Right forelimb (tissue), 1 donor: Measurements from ENCODE around the gene PDZK1IP1.
"Not testable (repeated sequence)": the region's sequence is repeated elsewhere in the genome, so short reads cannot be mapped to it uniquely, and the experiment has no call there.

ENCODE experiments used
- DNase-seq: peaks from one replicate; pipeline ENCODE4 v3.0.0-alpha.2; 2018

The PDZK1IP1 gene

GRCh38 chr1:47223921-47224675 lies 34.3 kb upstream of the PDZK1IP1 start:
- no peak for DNase-seq

GRCh38 chr1:47223174-47223920 lies 33.5 kb upstream of the PDZK1IP1 start:
- DNase-seq = no peak

DNA sequence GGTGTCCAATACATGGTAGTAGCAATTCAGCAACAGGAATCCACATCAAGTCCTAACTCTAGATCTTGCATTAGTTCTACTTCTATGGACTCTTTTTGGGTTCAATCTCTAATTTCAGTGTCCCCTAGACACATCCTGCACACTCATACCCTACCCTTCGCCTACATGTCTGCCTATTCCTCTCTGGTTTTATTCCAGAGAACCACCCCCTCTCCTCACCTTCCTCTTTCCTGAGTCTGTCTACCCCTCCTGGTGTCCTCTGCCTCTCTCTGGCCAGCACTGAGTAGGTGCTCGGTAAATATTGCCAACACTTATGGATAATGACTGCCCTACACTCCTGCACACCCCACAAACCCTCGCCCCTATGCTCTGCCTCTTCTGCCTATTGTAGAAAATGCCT lies 32.6 kb upstream of the PDZK1IP1 start:
- no peak for DNase-seq

DNA sequence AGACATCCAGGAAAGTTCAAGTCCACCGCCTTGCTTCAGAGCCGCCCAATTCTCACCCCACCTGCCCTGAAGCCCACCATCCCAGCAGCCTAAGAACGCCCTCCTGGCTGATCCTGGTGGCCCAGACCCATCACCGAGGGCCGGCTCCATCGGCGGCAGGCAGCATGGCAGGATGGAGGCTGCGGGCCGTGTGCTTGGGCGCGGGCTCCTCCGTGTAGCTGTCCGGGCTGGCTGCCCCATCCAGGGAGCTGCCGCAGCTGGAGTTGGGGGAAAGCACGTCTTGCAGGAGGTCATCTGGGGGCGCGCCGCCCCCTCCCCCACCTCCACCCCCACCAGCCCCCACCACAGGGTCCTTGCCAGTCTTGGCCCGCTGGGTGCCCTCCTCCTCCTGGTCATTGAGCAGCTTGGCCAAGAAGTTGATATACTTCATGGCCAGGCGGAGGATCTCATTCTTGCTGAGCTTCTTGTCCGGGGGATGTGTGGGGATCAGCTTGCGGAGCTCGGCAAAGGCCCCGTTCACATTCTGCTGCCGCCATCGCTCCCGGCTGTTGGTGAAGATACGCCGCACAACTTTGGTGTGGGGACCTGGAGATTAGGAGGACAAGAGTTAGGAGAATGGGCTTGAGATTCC lies 29.9 kb upstream of the PDZK1IP1 start:
- DNase-seq = no peak

GRCh38 chr1:47219001-47219400 lies 29.2 kb upstream of the PDZK1IP1 start:
- DNase-seq = no peak

GRCh38 chr1:47216278-47217059 lies 26.6 kb upstream of the PDZK1IP1 start:
- no peak for DNase-seq

GRCh38 chr1:47215713-47216112 lies 25.9 kb upstream of the PDZK1IP1 start:
- DNase-seq = no peak

DNA sequence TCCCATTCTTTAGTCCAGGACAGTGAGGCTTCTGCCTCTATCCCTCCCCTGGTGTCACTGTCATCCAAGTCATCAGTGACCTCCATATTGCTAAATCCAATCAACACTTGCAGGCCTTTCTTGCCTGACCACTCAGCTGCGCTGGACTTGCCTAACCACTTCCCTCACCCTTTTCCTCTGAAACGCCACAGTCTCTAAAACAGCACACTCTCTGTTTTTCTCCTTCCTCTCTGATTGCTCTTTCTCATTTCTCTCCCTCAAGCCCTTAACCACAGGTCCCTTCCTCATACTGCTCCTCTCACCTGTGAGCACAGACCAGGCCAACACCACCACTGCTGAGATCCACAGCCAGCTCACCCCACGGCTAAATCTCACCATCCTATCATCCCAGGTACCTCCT lies 24.7 kb upstream of the PDZK1IP1 start:
- DNase-seq = no peak

DNA sequence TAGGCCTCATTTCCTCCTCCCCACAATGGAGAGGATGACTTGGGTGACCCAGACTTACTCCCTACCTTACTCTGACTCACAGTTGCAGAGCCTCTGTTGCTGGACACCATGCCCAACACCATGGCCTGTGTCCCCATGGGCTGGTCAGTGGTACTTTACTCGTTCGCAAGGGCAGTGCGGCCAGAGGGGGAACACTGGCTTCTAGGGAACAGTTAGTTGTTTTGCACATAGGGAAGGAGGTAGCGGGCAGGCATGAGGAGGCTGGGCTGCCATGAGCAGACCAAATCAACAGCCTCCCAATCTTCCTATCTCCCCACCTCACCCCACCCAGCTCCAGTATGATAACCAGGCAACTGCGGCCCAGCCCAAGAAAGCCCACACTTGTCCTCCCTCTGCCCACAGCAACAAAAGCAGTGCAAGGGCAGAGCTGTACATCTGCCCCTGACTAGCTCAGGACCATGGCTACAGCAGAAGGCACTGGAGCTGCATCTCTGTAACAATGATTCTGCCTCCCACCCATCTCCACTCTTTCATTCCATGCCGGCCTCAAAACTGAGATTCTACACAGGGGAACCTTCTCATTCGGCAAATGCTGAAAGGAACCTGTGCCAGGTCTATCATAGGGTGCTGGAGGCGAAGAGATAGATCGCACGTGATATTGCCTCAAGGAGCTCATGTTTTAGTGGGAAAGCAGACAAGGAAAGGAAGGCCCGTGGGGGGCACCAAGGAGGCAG lies 23.6 kb upstream of the PDZK1IP1 start:
- no peak for DNase-seq

DNA sequence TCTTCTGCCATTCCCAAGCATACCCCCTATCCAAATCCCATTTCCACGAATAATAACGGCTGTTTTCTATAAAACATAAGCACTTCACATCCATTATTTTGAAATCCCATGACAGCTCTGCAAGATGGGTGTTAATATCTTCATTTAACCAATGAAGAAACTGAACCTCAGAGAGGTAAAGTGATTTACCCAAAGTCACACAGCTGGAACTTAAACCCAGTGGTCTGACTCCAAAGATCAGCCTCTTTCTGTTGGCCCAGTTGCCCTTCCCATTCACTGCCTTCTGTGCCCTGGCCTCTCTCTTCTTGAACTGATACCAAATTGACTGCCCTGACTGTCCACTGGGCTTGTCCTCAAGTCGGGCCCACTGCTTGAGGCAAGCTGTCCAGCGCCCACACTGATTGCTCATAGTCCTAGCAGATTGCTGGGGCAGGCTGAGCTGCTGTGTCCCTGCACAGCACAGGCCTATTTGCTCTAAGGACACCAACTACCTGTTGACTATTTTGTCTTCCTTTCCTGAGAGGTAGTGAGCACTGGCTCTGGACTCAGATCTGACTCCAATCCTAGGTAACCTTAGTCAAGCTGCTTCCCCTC lies 22.9 kb upstream of the PDZK1IP1 start:
- DNase-seq = no peak

GRCh38 chr1:47211796-47212269 lies 22.0 kb upstream of the PDZK1IP1 start:
- DNase-seq = no peak

- DNase-seq = no peak
These were observed 20.8 kb upstream of the PDZK1IP1 start for GRCh38 chr1:47210666-47211065.

DNA sequence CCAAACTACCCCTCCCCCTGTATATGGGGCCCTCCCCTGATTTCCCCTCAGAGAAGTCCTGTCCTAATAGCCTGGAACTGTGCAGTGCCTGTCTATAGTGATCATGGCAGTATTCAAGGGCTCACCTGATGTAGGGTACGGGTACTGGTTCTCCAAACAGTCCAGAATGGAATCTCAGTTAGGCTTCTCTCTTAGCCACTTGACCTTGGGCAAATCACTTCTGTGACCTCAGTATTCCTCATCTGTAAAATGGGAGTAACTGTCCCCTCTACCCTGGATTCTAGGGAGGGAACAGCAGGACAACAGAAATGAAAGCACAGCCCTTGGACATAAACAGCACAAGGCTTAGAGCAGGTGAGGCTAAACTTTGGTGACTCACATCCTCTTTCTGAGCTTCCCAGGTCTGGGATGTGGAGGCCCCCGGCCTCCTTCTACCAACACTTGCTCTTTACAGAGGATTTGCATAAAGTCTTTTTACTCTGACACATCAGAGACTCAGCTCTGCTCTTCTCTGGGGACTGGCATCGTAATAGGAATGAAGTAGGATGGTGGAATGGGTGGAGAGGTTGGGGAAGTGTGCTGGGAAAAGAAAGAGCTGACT lies 20.0 kb upstream of the PDZK1IP1 start:
- no peak for DNase-seq

- no peak for DNase-seq
These were observed 19.3 kb upstream of the PDZK1IP1 start for GRCh38 chr1:47209091-47209490.

DNA sequence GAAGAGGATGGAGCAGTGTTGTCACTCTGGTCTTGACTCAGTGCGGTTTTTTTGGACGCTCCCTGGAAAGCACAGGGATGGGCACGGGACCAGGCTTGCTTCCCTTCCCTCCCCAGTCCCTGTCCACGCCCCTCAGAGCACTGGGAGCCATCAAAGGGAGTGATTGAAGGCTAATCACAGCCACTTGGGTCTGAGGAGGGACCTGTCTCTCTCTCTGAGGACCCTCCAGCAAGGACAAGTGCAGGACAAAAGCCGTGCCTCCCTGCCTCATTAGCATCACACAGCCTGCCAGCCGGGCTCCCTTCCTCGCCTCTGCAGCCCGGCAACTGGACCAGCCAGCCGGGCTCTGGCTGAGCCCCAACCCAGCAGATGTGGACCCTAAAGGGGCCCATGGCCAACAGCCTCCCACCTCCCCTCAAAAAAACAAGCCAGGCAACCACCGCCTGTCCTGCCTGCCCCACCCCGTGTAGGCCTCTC lies 18.6 kb upstream of the PDZK1IP1 start:
- no peak for DNase-seq

DNA sequence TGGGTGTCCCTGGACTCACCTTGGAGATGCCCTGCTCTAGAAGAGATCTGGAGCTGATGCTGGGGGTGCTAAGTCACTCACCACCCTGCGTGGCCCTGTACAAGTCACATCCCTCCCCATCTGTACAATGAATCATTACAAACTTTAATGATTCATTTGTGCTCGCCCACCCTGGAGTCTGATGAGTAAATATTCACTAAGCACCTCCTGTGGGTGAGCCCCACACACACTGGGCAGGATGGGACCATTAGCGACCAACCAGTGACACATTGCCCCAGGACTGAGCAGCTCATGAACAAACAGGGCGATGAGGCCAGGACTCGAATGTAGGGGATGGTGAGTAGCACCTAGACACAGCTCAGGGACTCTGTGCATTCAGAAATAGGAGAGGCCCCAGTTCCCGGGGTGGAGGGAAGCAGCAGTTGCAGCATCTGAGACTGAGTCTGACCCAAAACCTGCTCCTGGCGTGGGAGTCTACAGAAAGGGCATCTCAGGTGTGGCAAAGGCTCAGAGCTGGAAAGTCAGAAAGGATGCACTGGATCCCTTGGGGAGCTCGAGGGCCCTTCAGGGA lies 18.1 kb upstream of the PDZK1IP1 start:
- no peak for DNase-seq

DNA sequence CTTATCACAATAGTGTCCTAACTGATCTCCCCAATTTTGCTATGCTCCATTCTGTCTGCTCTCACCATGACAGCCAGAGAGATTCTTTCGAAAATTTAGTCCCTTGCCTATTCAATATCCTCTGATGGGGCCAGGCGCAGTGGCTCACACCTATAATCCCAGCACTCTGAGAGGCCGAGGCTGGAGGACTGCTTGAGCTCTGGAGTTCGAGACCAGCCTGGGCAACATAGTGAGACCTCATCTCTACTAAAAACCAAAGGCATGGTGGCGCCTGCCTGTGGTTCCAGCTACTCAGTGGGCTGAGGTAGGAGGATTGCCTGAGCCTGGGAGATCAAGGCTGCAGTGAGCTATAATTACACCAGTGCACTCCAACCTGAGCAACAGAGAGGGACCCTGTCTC lies 16.1 kb upstream of the PDZK1IP1 start:
- DNase-seq = no peak

GRCh38 chr1:47203504-47203903 lies 13.7 kb upstream of the PDZK1IP1 start:
- DNase-seq = not testable (repeated sequence)

DNA sequence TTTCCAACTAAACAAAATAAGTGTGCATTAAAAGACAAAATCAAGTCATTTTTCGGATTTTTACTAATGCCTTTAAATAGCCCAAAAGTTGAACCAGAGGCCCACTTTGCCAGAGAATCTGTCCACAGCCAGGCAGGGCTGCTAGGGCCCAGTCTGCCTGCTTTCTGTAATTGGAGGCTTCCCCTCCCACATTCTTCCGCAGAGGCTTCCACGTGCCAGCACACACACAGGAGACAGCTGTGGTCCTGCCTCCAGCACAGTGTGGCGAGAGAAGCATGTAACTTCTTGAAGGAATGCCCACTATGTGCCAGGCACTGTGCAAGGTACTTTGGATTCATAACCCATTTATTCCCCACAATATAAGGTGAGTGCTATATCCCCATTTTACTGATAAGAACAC lies 11.3 kb upstream of the PDZK1IP1 start:
- DNase-seq = no peak

- DNase-seq = no peak
These were observed 8.4 kb upstream of the PDZK1IP1 start for GRCh38 chr1:47198214-47198613.

GRCh38 chr1:47196622-47197021 lies 6.8 kb upstream of the PDZK1IP1 start:
- DNase-seq = no peak
